HG03135 (cell line): ENCODE measurements around the gene NACA.
"Not testable (repeated sequence)": the region's sequence is repeated elsewhere in the genome, so short reads cannot be mapped to it uniquely, and the experiment has no call there.

Experiments
- ATAC-seq: cut with Tn5 transposase; IDR thresholded peaks from one replicate; pipeline ENCODE4 v1.9.1; 2021; ENCODE audit warnings: mild to moderate bottlenecking, moderate library complexity; ENCODE audit not compliant: unreplicated experiment

Gene NACA

DNA sequence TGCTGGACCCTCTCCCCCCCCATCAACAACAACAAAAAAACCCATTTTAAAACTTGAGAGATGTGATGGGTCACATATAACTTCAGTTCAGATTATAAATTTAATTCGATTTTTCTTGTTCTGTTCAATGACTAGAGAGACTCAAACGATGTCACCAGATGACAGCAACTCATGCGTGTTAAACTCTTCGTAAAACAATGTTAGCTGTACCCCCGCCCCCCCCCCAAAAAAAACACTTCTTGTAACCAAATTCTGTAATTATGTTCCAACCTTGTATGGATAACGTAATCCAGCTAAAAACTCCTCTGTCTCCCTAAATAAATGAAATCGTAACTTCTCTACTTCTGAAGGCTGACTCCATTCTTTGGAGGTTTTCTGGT is 614 bp upstream of the NACA start:
- no peak for ATAC-seq

GRCh38 chr12:56724701-56724971 is 463 bp downstream of the NACA start:
- ATAC-seq, result peak; percentile 2

GRCh38 chr12:56723889-56724700 is 1.0 kb downstream of the NACA start:
- ATAC-seq, result no peak

GRCh38 chr12:56723352-56723751 is 1.7 kb downstream of the NACA start:
- no peak for ATAC-seq

GRCh38 chr12:56722832-56723231 is 2.3 kb downstream of the NACA start:
- ATAC-seq, result no peak

DNA sequence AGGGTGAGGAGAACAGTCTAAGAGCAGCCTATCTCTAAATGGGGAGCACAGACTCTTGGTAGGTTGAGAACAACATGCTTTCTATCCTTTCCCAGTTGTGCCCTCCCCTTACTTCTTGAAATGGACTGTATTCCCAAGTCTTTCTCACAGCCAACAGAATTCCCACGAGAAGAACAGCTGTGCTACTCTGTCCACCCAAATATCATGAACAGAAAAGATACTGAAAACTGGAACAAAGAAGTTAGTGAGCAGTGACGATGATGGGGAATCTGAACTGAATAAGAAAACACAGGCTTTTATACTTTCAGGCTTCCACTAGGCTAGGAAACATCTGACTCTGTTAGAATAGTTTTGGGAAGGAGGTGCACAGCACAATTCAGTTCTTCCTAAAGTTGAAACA is 3.4 kb downstream of the NACA start:
- ATAC-seq, result no peak

DNA sequence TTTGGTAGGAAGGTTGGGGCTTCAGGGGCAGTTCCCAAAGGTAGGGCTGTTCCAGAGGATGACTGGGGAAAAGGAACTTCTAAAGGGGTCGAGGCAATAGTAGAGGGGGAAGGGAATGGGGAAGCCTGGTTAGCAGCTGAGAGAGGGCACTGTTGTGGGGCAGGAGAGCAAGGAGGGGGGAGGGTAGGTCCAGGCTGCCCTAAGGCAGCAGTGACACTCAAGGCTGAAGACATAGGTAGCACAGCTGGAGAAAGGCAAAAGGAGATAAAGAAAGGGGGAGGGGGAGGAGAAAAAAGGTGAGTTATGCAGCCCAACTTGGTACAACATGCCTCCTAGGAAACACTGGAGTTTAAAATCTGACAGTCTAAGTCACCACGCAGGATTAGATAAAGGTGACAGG is 3.9 kb downstream of the NACA start:
- no peak for ATAC-seq

GRCh38 chr12:56720731-56721151 is 4.4 kb downstream of the NACA start:
- ATAC-seq, result no peak

DNA sequence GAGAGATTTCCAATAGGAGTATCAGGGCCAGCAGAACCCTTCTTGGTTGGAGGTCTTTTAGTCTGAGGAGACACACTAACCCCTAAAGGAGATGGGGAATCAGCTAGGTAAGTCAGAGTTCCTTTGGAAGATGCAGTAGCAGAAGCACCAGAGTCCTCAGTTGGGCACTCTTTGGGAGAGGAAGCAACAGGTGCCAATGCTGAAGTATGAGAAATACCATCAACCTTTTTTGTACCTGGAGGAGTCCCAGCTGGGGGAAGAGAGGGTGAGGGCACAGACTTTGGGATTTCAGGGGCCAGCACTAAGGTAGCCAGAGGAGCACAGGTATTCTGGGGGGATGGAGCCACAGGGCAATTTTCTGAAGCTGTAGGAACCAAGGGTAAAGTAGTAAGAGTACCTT is 6.0 kb downstream of the NACA start:
- no peak for ATAC-seq

- ATAC-seq, result no peak
Observed at GRCh38 chr12:56718636-56719035, 6.5 kb downstream of the NACA start.

GRCh38 chr12:56718149-56718548 is 7.0 kb downstream of the NACA start:
- ATAC-seq, result no peak

GRCh38 chr12:56716933-56717880 is 7.9 kb downstream of the NACA start:
- ATAC-seq, result no peak

DNA sequence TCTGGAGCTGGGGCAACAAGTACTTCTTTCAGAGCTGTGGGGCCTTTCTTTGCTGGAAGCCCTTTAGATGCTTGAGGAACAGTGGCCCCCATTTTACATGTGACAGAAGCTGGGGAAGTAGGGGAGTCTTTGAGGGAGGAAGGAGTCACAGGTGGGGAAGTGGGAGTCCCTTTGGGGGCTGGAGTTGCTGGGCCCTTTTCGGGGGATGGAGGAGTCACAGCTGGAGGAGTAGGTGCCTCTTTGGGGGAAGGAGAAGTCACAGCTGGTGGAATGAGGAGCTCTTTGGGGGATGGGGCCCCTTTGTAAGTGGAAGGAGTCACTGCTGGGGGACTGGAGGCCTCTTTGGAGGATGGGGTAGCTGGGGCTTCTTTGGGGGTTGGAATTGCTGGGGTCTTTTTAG is 8.6 kb downstream of the NACA start:
- no peak for ATAC-seq

DNA sequence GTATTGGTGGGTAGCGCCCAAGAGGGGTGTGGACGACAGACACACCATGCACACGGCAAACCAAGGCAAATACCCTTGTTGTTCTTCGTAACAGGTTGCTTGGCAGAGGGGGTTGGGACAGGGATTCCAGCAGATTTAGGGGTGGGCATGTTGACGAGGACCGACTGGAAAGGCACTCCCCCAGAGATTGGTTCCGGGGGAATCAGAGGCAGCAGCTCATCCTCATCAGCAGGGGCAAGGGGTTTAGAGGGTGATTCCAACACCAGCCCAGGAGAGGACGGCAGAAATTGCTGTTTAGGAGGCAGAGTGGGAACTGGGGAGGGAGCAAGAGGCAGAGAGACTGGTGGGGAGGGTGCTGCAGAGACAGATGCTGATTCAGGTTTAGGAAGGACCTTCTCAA is 9.3 kb downstream of the NACA start:
- ATAC-seq, result no peak

GRCh38 chr12:56714431-56714929 is 10.6 kb downstream of the NACA start:
- no peak for ATAC-seq

DNA sequence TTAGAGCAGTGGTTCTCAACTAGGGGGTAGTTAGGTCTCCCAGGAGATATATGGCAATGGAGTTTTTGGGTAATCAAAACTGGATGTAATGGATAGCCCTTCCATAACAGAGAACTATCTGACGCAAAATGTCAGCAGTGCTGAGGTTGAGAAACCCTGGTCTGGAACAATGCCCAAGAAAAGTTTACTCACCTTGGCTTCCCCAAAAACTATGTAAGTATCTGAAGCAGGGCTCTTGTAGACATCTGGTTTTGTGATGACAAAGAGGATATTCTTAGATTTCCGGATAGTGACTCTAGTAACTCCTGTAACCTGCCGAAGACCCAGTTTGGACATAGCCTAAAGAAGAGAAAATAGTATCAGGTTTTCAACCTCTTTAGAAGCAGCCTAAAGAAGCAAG is 11.8 kb downstream of the NACA start:
- no peak for ATAC-seq

DNA sequence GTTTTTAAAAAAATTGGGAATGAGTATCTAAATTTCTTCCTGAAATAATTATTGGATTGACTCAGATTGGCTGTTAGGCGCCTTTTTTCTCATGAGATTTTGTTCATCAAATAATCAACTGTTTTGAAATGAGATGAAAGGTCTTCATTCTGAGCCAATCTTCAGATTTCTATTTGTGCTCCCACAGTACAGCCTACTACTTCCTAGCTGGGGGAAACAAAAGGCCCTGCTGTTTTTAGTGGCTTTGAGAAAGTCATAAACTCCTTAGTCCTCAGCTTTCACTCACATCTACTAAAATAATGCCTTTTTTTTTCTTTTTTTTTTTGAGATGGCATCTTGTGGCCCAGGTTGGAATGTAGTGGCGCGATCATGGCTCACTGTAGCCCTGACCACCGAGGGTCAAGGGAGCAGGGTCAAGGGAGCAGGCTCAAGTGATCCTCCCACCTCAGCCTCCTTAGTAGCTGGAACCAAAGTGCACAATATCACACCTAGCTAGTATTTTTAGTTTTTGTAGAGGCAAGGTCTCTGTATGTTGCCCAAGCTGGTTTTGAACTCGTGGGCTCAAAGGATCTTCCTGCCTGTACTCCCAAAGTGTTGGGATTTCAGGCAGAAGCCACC is 15.2 kb downstream of the NACA start:
- no peak for ATAC-seq

DNA sequence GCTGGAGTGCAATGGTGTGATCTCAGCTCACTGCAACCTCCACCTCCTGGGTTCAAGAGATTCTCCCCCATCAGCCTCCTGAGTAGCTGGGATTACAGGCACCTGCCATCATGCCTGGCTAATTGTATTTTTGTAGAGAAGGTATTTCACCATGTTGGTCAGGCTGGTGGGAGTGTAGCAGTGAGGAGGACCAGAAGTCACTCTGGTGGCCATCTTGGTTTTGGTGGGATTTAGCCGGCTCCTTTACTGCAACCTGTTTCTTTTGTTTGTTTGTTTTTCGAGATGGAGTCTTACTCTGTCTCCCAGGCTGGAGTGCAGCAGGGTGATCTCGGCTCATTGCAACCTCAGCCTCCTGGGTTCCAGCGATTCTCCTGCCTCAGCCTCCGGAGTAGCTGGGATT is 20.6 kb downstream of the NACA start:
- not testable (repeated sequence) for ATAC-seq

DNA sequence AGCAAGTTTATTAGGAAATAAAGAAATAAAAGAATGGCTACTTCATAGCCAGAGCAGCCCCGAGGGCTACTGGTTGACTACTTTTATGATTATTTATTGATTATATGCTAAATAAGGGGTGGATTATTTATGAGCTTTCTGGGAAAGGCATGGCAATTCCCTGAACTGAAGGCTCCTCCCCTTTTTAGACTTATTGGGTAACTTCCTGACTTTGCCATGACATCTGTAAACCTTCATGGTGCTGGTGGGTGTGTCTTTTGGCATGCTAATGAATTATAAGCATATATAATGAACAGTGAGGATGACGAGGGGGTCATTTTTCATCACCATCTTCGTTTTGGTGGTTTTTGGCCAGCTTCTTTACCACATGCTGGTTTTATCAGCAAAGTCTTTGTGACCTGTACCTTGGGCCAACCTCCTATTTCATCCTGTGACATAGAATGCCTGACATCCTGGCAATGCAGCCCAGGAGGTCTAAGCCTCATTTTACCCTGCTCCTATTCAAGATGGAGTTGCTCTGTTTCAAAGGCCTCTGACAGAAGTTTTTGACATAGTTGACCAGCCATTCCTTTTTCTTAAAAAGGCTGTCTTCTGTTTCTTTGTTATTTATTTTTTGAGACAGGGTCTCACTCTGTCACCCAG is 26.0 kb downstream of the NACA start:
- ATAC-seq, result no peak

- ATAC-seq, result no peak
Observed at GRCh38 chr12:56695327-56696101, 29.6 kb downstream of the NACA start.
